Upper lobe of right lung (tissue), 1 donor: ENCODE measurements around the gene USHBP1. TPM values are rescaled to one million over a fixed set of nuclear protein-coding genes. Genes with fewer than 3 reads are reported as not detected.

ENCODE experiments used
- ATAC-seq: fragments of 200-7000 bp; cut with Tn5 transposase; one replicate; pipeline ENCODE4 v1.9.1; 2020; ENCODE audit warnings: mild to moderate bottlenecking, moderate library complexity
- DNase-seq: peaks from one replicate; pipeline ENCODE4 v3.0.0-alpha.2; 2020
- H3K27ac ChIP-seq: fragments of 200-600 bp; one replicate; pipeline ENCODE4 v1.8.0; 2022
- H3K27me3 ChIP-seq: fragments of 200-600 bp; one replicate; pipeline ENCODE4 v1.8.0; 2022; ENCODE audit warnings: mild to moderate bottlenecking
- H3K36me3 ChIP-seq: fragments of 200-600 bp; one replicate; pipeline ENCODE4 v1.8.0; 2022
- H3K4me1 ChIP-seq: fragments of 200-600 bp; one replicate; pipeline ENCODE4 v1.8.0; 2022
- H3K4me3 ChIP-seq: fragments of 200-600 bp; one replicate; pipeline ENCODE4 v1.8.0; 2022; ENCODE audit warnings: mild to moderate bottlenecking
- H3K9me3 ChIP-seq: fragments of 200-600 bp; one replicate; pipeline ENCODE4 v1.8.0; 2022
- CTCF ChIP-seq: fragments of 200-600 bp; IDR thresholded peaks from one replicate; pipeline ENCODE4 v1.8.0; 2022; ENCODE audit warnings: antibody characterized with exemption
- intact Hi-C: fragments of 100-400 bp; cut with DNase I; formaldehyde crosslinking; loops from one replicate; pipeline ENCODE4 v1.11.0; 2022
- total RNA-seq: library from RNA; stranded (reverse); fragmentation: NEBNext Ultra II Directional; extraction: Animal tissue kit (Norgen Biotek cat#: 25700); gene quantifications from one replicate; pipeline ENCODE4 v1.2.1, GENCODE V29; 2021
- donor health status: DM: no; HTN: yes; CAD: no; lungs with severe emphysema.

Gene USHBP1
- total RNA-seq, 1 donor from 2014 or later = 14.0 TPM

GRCh38 chr19:17292301-17293074 is 27.9 kb upstream of the USHBP1 start:
- Histone ChIP-seq H3K27ac (peak overlapping the region; percentile 40), H3K36me3 (no peaks in the 10 kb centered on the region), H3K9me3 (no peaks in the 10 kb centered on the region), H3K27me3 (no peaks in the 10 kb centered on the region), H3K4me1 (peaks cover 8% of the 10 kb centered on the region), H3K4me3 (peak overlapping the region; percentile 59)
- intact Hi-C loops = no loop called here
- peak; percentile 94 for ATAC-seq
- DNase-seq = peak; percentile 81
- peak; percentile 76 for TF ChIP-seq CTCF

DNA sequence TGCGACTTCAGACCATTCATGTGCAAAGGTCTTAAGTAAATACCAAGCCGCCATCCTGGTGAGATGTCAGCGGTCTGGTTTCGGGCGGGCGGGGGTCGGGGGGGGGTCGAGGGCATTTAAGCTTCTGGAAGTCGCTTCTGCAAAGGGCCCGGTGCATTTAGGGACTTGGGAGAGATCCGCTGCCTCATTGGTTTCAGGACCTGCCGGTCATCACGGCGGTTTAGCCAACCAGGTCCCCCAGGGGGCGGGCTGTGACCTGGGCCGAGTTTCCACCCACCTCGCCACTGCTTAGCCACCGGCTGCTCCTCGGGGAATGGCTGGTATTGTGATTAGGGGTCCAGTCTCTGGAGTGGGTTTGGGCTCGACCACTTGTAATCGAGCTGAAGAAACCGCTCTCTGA is 24.9 kb upstream of the USHBP1 start:
- DNase-seq (peak; percentile 79), ATAC-seq (peak; percentile 28)
- no peaks in the 10 kb centered on the region for H3K9me3 ChIP-seq
- H3K4me3 ChIP-seq = no peak overlapping the region
- no peak for TF ChIP-seq CTCF
- no peak overlapping the region for H3K27ac ChIP-seq
- H3K4me1 ChIP-seq = peaks cover 8% of the 10 kb centered on the region
- intact Hi-C loops = no loop called here
- H3K27me3 ChIP-seq = no peaks in the 10 kb centered on the region
- no peaks in the 10 kb centered on the region for H3K36me3 ChIP-seq

DNA sequence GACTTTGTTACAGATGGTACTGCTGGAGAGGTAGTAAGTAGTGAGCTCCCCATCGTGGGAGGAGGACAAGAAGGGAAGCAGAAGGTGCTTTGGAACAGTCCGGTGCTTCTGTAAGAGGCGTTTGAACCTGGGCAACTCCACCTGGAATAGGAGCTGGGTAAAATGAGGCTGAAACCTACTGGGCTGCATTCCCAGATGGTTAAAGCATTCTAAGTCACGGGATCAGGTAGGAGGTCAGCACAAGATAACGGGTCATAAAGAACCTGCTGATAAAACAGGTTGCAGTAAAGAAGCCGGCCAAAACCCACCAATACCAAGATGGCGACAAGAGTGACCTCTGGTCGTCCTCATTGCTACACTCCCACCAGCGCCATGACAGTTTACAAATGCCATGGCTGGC is 22.2 kb upstream of the USHBP1 start:
- Histone ChIP-seq H3K36me3 (no peaks in the 10 kb centered on the region), H3K9me3 (no peaks in the 10 kb centered on the region), H3K27me3 (peaks cover 7% of the 10 kb centered on the region), H3K4me3 (no peak overlapping the region), H3K4me1 (peaks cover 11% of the 10 kb centered on the region), H3K27ac (no peak overlapping the region)
- DNase-seq = no peak
- no peak for TF ChIP-seq CTCF
- intact Hi-C loops = no loop called here
- ATAC-seq = no peak

DNA sequence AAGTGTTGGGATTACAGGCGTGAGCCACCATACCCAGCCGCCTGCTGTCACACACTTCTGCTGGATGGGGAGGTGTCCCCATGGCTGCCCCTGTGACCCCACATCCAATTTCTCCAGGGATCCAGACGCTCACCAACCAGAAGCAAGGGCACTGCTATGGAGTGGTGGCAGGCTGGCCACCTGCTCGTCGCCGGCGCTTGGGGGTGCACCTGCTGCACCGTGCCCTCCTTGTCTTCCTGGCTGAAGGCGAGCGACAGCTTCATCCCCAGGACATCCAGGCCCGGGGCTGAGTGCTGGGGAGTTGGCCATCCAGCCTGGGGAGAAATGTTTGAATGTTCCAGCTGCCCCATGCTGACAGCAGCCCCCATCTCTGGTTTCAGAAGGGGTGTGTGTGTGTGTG is 21.7 kb upstream of the USHBP1 start:
- DNase-seq = no peak
- Histone ChIP-seq H3K36me3 (no peaks in the 10 kb centered on the region), H3K27ac (no peak overlapping the region), H3K27me3 (peaks cover 12% of the 10 kb centered on the region), H3K4me3 (no peak overlapping the region), H3K4me1 (peaks cover 15% of the 10 kb centered on the region), H3K9me3 (no peaks in the 10 kb centered on the region)
- no peak for TF ChIP-seq CTCF
- intact Hi-C loops = no loop called here
- no peak for ATAC-seq

- TF ChIP-seq CTCF = no peak
Observed at GRCh38 chr19:17285415-17286135, 21.0 kb upstream of the USHBP1 start.

More at GRCh38 chr19:17285415-17286135, 21.0 kb upstream of the USHBP1 start:
- intact Hi-C loops = no loop called here
- Histone ChIP-seq H3K4me1 (peaks cover 16% of the 10 kb centered on the region), H3K27me3 (peaks cover 18% of the 10 kb centered on the region), H3K36me3 (no peaks in the 10 kb centered on the region), H3K4me3 (no peak overlapping the region), H3K27ac (no peak overlapping the region), H3K9me3 (no peaks in the 10 kb centered on the region)
- DNase-seq (no peak), ATAC-seq (no peak)
